H9 (cell line): ENCODE measurements around the gene SLC6A7. TPM values are rescaled to one million over a fixed set of nuclear protein-coding genes. Genes with fewer than 3 reads are reported as not detected.

ENCODE experiments used
- DNase-seq: peaks from one replicate; pipeline ENCODE4 v3.0.0-alpha.2; 2017
- H2AFZ ChIP-seq: one replicate; pipeline ENCODE4 v1.6.1; 2013; ENCODE audit warnings: mild to moderate bottlenecking, low read length, control low read depth, moderate library complexity
- H2AK5ac ChIP-seq: 2 replicates; pipeline ENCODE4 v1.6.1; 2013; ENCODE audit warnings: low read length, control low read depth, mixed read lengths; ENCODE audit not compliant: insufficient read length
- H2BK120ac ChIP-seq: one replicate; pipeline ENCODE4 v1.6.1; 2013; ENCODE audit warnings: low read depth, mild to moderate bottlenecking, low read length, control low read depth, inconsistent platforms; ENCODE audit not compliant: poor library complexity, severe bottlenecking
- H2BK12ac ChIP-seq: 2 replicates; pipeline ENCODE4 v1.6.1; 2013; ENCODE audit warnings: low read length, control low read depth, mixed read lengths, low read depth; ENCODE audit not compliant: insufficient read length
- H2BK15ac ChIP-seq: 2 replicates; pipeline ENCODE4 v1.6.1; 2013; ENCODE audit warnings: low read depth, low read length, control low read depth
- H2BK20ac ChIP-seq: one replicate; pipeline ENCODE4 v1.6.1; 2013; ENCODE audit warnings: low read depth, mild to moderate bottlenecking, low read length, control low read depth, inconsistent platforms; ENCODE audit not compliant: poor library complexity, severe bottlenecking
- H2BK5ac ChIP-seq: 2 replicates; pipeline ENCODE4 v1.6.1; 2013; ENCODE audit warnings: low read length, control low read depth, mixed read lengths; ENCODE audit not compliant: insufficient read length
- H3K14ac ChIP-seq: 2 replicates; pipeline ENCODE4 v1.6.1; 2013; ENCODE audit warnings: low read length, control low read depth; ENCODE audit not compliant: insufficient read depth
- H3K18ac ChIP-seq: 2 replicates; pipeline ENCODE4 v1.6.1; 2013; ENCODE audit warnings: low read depth, mild to moderate bottlenecking, mixed read lengths, low read length, control low read depth; ENCODE audit not compliant: insufficient read length
- H3K23ac ChIP-seq: 2 replicates; pipeline ENCODE4 v1.6.1; 2013; ENCODE audit warnings: low read length, control low read depth, mixed read lengths, low read depth; ENCODE audit not compliant: insufficient read length
- H3K23me2 ChIP-seq: 2 replicates; pipeline ENCODE4 v1.6.1; 2013; ENCODE audit warnings: low read depth, mild to moderate bottlenecking, mixed read lengths, low read length, control low read depth; ENCODE audit not compliant: insufficient read length, poor library complexity, severe bottlenecking
- H3K27ac ChIP-seq: 2 replicates; pipeline ENCODE4 v1.5.1; 2013; ENCODE audit warnings: low read length, control low read depth, mixed read lengths, low read depth; ENCODE audit not compliant: insufficient read length
- H3K27me3 ChIP-seq: 2 replicates; pipeline ENCODE4 v1.6.1; 2013; ENCODE audit warnings: low read length, control low read depth, inconsistent platforms; ENCODE audit not compliant: insufficient read depth
- H3K4ac ChIP-seq: 2 replicates; pipeline ENCODE4 v1.6.1; 2013; ENCODE audit warnings: low read depth, mild to moderate bottlenecking, control low read depth, inconsistent platforms, low read length, moderate library complexity
- H3K4me1 ChIP-seq: 2 replicates; pipeline ENCODE4 v1.6.1; 2013; ENCODE audit warnings: low read length, control low read depth, inconsistent platforms; ENCODE audit not compliant: insufficient read depth
- H3K4me2 ChIP-seq: 2 replicates; pipeline ENCODE4 v1.6.1; 2013; ENCODE audit warnings: low read length, control low read depth, mixed read lengths; ENCODE audit not compliant: insufficient read length, insufficient read depth
- H3K56ac ChIP-seq: 2 replicates; pipeline ENCODE4 v1.6.1; 2013; ENCODE audit warnings: low read depth, mild to moderate bottlenecking, mixed read lengths, low read length, control low read depth; ENCODE audit not compliant: insufficient read length
- H3K79me1 ChIP-seq: 2 replicates; pipeline ENCODE4 v1.6.1; 2013; ENCODE audit warnings: low read depth, mild to moderate bottlenecking, moderate library complexity, low read length, control low read depth, inconsistent platforms; ENCODE audit not compliant: insufficient read depth, poor library complexity, severe bottlenecking
- H3K79me2 ChIP-seq: 2 replicates; pipeline ENCODE4 v1.6.1; 2013; ENCODE audit warnings: low read length, control low read depth, inconsistent platforms; ENCODE audit not compliant: insufficient read depth
- H3K9ac ChIP-seq: 2 replicates; pipeline ENCODE4 v1.6.1; 2013; ENCODE audit warnings: low read length, control low read depth, mixed read lengths; ENCODE audit not compliant: insufficient read length; ENCODE audit errors: extremely low read depth
- H3K9me3 ChIP-seq: one replicate; pipeline ENCODE4 v1.6.1; 2013; ENCODE audit warnings: low read depth, low read length, inconsistent platforms; ENCODE audit not compliant: control insufficient read depth
- H3T11ph ChIP-seq: one replicate; pipeline ENCODE4 v1.6.1; 2013; ENCODE audit warnings: mild to moderate bottlenecking, low read length, control low read depth, inconsistent platforms
- H4K20me1 ChIP-seq: one replicate; pipeline ENCODE4 v1.6.1; 2013; ENCODE audit not compliant: control insufficient read depth, insufficient read length, insufficient read depth
- H4K5ac ChIP-seq: 2 replicates; pipeline ENCODE4 v1.6.1; 2013; ENCODE audit warnings: low read depth, mild to moderate bottlenecking, mixed read lengths, low read length, control low read depth; ENCODE audit not compliant: insufficient read length
- H4K8ac ChIP-seq: replicated peaks from 2 replicates; pipeline ENCODE4 v1.6.1; 2013; ENCODE audit warnings: low read length, control low read depth, mixed read lengths, low read depth; ENCODE audit not compliant: insufficient read length
- H4K91ac ChIP-seq: 2 replicates; pipeline ENCODE4 v1.6.1; 2013; ENCODE audit warnings: low read depth, mild to moderate bottlenecking, moderate library complexity, mixed read lengths, low read length, control low read depth; ENCODE audit not compliant: insufficient read length
- H3K27ac Mint-ChIP-seq, 3 experiments: 2 replicates in 2 of 3; 3 replicates in 1 of 3; pipeline ENCODE4 v1.8.0; 2020 to 2021; ENCODE audit warnings: mixed read lengths in 3 of 3, mild to moderate bottlenecking in 1 of 3, moderate library complexity in 1 of 3
- H3K27me3 Mint-ChIP-seq: 2 replicates; pipeline ENCODE4 v1.8.0; 2021; ENCODE audit warnings: low read depth, mild to moderate bottlenecking, moderate library complexity, mixed read lengths
- H3K36me3 Mint-ChIP-seq, 3 experiments: 2 replicates in 2 of 3; 3 replicates in 1 of 3; pipeline ENCODE4 v1.8.0; 2020 to 2021; ENCODE audit warnings: low read depth in 3 of 3, mixed read lengths in 3 of 3; ENCODE audit not compliant: insufficient read depth in 1 of 3
- H3K4me1 Mint-ChIP-seq, 2 experiments: 2 replicates each; pipeline ENCODE4 v1.8.0; 2020; ENCODE audit warnings: mixed read lengths in 2 of 2
- H3K4me3 Mint-ChIP-seq, 2 experiments: 2 replicates in 1 of 2; 3 replicates in 1 of 2; pipeline ENCODE4 v1.8.0; 2020 to 2021; ENCODE audit warnings: mild to moderate bottlenecking in 2 of 2, mixed read lengths in 2 of 2, moderate library complexity in 1 of 2
- H3K9me3 Mint-ChIP-seq, 2 experiments: 2 replicates in 1 of 2; 3 replicates in 1 of 2; pipeline ENCODE4 v1.8.0; 2020; ENCODE audit warnings: mild to moderate bottlenecking in 2 of 2, mixed read lengths in 2 of 2, moderate library complexity in 1 of 2
- WGBS: extraction: QIAGEN DNeasy Blood & Tissue Kit; methylation state at CpG from one replicate; pipeline ENCODE4 v1.1.7; 2013; ENCODE audit warnings: missing lambda C conversion rate, low lambda C conversion rate, mixed read lengths; ENCODE audit not compliant: insufficient read length; ENCODE audit errors: extremely low coverage; 5-methylcytosine and 5-hydroxymethylcytosine counted together
- total RNA-seq: library from RNA; stranded (reverse); gene quantifications from 2 replicates; pipeline ENCODE4 v1.2.1, GENCODE V29; 2021
- TF ChIP-seq, protein P1 (sequence below): fragments of 200-600 bp; sonication (generic); conservative IDR thresholded peaks from 3 replicates; pipeline ENCODE4 v1.8.0; 2021; ENCODE audit warnings: antibody characterized with exemption, mild to moderate bottlenecking

The SLC6A7 gene
- total RNA-seq, 1 experiment from 2014 or later = not detected

DNA sequence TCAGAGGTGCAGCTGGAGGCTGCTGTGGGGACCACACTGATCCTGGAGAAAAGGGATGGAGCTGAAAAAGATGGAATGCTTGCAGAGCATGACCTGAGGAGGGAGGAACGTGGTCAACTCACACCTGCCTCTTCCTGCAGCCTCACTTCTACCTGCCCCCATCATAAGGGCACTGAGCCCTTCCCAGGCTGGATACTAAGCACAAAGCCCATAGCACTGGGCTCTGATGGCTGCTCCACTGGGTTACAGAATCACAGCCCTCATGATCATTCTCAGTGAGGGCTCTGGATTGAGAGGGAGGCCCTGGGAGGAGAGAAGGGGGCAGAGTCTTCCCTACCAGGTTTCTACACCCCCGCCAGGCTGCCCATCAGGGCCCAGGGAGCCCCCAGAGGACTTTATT lies 5.9 kb upstream of the SLC6A7 start:
- no peaks in the 10 kb centered on the region for H3K79me2 ChIP-seq
- peaks cover 15 to 20% of the 10 kb centered on the region in 2 experiments for H3K4me1 Mint-ChIP-seq
- no peak overlapping the region for H2BK12ac ChIP-seq
- H3K4ac ChIP-seq = no peak overlapping the region
- no peaks in the 10 kb centered on the region; a peak in 1 of 5 replicates for H3K9me3 Mint-ChIP-seq
- H3K14ac ChIP-seq = no peak overlapping the region
- no peak overlapping the region for H4K5ac ChIP-seq
- no peak overlapping the region for H3T11ph ChIP-seq
- H3K4me3 Mint-ChIP-seq = no peak overlapping the region
- no peaks in the 10 kb centered on the region for H3K23me2 ChIP-seq
- no peak overlapping the region for H3K23ac ChIP-seq
- H3K36me3 Mint-ChIP-seq = no peaks in the 10 kb centered on the region; a peak in 1 of 7 replicates
- WGBS = no CpG with 5 or more reads among the region's 2 CpGs
- H4K20me1 ChIP-seq = no peaks in the 10 kb centered on the region
- no peak for DNase-seq
- H3K27me3 ChIP-seq = peaks cover 18% of the 10 kb centered on the region
- no peak overlapping the region for H3K27ac Mint-ChIP-seq
- H3K18ac ChIP-seq = no peak overlapping the region
- TF ChIP-seq, protein P1, sequence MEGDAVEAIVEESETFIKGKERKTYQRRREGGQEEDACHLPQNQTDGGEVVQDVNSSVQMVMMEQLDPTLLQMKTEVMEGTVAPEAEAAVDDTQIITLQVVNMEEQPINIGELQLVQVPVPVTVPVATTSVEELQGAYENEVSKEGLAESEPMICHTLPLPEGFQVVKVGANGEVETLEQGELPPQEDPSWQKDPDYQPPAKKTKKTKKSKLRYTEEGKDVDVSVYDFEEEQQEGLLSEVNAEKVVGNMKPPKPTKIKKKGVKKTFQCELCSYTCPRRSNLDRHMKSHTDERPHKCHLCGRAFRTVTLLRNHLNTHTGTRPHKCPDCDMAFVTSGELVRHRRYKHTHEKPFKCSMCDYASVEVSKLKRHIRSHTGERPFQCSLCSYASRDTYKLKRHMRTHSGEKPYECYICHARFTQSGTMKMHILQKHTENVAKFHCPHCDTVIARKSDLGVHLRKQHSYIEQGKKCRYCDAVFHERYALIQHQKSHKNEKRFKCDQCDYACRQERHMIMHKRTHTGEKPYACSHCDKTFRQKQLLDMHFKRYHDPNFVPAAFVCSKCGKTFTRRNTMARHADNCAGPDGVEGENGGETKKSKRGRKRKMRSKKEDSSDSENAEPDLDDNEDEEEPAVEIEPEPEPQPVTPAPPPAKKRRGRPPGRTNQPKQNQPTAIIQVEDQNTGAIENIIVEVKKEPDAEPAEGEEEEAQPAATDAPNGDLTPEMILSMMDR = no peak
- H2AFZ ChIP-seq = no peak overlapping the region
- no peak overlapping the region for H4K91ac ChIP-seq
- H3K4me2 ChIP-seq = no peak overlapping the region
- H3K56ac ChIP-seq = no peak overlapping the region
- H2BK20ac ChIP-seq = no peak overlapping the region
- no peaks in the 10 kb centered on the region for H3K79me1 ChIP-seq
- no peak overlapping the region for H2BK120ac ChIP-seq
- H3K4me1 ChIP-seq = peaks cover 5% of the 10 kb centered on the region; the same call in 1 of the 2 replicates
- no peak overlapping the region for H2BK5ac ChIP-seq
- no peak overlapping the region for H3K9ac ChIP-seq
- H3K9me3 ChIP-seq = no peaks in the 10 kb centered on the region
- no peak overlapping the region for H4K8ac ChIP-seq
- H3K27me3 Mint-ChIP-seq = peaks cover 85% of the 10 kb centered on the region
- H3K27ac ChIP-seq = no peak overlapping the region
- H2BK15ac ChIP-seq = no peak overlapping the region
- no peak overlapping the region for H2AK5ac ChIP-seq
